Measurements from ENCODE around the gene FMO3.

The FMO3 gene

DNA sequence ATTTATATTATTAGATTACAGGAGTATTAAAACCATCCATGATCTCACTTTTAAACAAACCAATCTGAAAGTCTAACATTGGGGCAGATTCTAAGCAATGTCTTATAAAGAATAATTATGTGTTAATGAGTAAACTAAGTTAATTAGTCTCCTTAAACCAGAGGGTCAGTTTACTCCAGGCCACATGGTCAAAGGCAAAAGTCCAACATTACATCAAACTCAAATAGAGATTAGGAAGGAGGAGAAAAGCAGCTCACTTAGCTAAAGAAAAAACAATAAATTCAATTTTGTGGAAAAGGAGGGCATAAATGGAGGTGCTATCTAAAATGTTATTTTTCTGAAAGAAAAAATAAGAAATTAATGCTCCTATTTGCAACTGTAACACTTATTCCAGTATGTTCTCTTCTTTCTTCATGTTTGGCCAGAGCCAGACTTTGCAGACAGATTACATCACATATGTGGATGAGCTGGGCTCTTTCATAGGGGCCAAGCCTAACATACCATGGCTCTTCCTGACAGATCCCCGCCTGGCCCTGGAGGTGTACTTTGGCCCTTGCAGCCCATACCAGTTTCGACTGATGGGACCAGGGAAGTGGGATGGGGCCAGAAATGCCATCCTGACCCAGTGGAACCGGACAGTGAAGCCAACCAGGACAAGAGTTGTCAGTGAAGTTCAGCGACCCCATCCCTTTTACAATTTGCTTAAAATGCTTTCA lies 70.1 kb downstream of the FMO3 start:
- FAIRE-seq, result no peak

DNA sequence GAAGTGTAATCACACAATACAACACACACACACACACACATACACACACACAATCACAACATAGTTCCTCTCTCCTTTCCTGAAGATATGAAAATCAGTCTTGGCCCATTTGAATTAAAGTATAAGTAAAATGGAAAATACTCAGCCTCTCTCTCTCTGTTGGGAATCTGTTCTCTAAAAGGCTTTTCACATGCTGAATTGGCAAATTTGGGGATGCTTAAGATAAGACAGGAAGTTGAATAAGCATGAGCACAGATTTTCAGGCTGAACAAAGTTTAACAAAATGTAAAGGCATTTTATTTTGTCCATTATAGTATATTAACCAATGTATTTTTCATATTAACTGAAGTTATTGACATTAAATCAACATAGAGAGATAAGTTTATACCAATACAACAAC lies 70.7 kb downstream of the FMO3 start:
- no peak for FAIRE-seq

DNA sequence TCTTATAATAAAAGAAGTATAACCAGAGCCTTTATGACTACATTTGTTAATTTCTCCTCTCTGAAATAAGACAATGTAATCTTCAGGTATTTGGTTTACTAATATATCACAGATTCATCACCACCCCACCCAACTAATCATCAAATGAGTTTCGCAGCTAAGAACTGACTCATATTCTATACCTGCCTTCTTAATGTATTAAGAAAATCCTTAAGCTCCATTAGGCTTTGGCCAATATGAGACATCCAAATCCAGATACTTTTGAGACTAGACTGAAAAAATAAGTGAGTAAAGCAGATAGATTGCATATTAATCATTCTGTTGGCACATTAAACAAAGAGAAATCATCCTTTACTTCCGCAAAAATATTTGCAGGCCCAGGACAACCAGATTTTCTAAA lies 75.7 kb downstream of the FMO3 start:
- FAIRE-seq, result no peak

Measured in islet of Langerhans (tissue), 1 donor.